ENCODE measurements around the gene PLCG2.
A peak's percentile ranks its signal among the peaks of the same experiment; 100 is the strongest.
"Not testable (repeated sequence)": the region's sequence is repeated elsewhere in the genome, so short reads cannot be mapped to it uniquely, and the experiment has no call there.

PLCG2 gene

DNA sequence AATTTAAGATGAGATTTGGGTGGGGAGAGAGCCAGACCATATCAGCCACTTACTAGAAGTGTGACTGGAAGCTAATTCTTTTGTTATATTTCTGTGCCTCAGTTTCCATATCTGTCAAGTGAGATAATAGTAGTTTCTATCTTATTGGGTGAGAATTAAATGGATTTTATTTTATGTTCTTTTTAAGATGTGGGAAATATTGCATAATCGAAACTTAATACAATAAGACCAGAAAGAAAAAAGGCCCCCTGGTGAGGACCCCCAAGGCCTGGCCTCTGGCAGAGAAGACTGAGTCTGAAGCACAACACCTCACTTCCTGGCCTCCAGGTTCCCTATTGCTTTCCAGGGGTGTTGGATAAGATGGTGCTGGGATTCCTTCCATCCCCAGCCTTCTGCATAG lies 13.7 kb downstream of the PLCG2 start:
- H3K27ac Mint-ChIP-seq = no peak overlapping the region

GRCh38 chr16:81795193-81795592 lies 16.1 kb downstream of the PLCG2 start:
- Mint-ChIP-seq H3K36me3 (ENCODE audit: low read depth) (peaks cover 3% of the 10 kb centered on the region), H3K27ac (no peak overlapping the region), H3K4me1 (ENCODE audit: low read depth) (peaks cover 31% of the 10 kb centered on the region), H3K4me3 (no peak overlapping the region), H3K9me3 (no peaks in the 10 kb centered on the region), H3K27me3 (ENCODE audit: low read depth) (no peaks in the 10 kb centered on the region)

More for the DNA sequence above, 13.7 kb downstream of the PLCG2 start:
- peaks cover 19% of the 10 kb centered on the region for H3K4me1 Mint-ChIP-seq (ENCODE audit: low read depth)
- peaks cover 3% of the 10 kb centered on the region for H3K36me3 Mint-ChIP-seq (ENCODE audit: low read depth)
- no peaks in the 10 kb centered on the region for H3K9me3 Mint-ChIP-seq
- no peak overlapping the region for H3K4me3 Mint-ChIP-seq
- H3K27me3 Mint-ChIP-seq (ENCODE audit: low read depth) = no peaks in the 10 kb centered on the region

DNA sequence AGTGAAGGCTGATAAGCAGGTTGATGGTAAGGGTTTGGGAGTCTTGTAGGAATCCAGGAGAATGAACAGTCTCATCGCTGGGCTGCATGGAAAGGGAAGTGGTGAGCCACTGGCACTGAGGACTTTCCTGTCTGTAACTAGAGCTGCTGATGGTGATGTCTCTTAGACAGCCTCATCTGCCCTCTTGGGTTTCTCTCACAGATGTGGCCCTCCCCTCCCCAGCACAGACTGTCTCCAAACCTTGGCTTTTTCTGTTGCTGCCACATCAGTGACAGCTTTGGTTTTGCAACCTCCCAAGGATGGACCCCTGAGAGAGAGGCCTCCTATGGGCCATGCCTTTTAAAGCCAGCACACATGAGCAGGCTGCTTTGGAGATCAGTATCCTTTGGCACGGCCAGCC lies 16.9 kb downstream of the PLCG2 start:
- Mint-ChIP-seq H3K36me3 (ENCODE audit: low read depth) (peaks cover 3% of the 10 kb centered on the region), H3K9me3 (no peaks in the 10 kb centered on the region), H3K4me1 (ENCODE audit: low read depth) (peaks cover 31% of the 10 kb centered on the region), H3K27me3 (ENCODE audit: low read depth) (no peaks in the 10 kb centered on the region), H3K27ac (no peak overlapping the region), H3K4me3 (no peak overlapping the region)

- Mint-ChIP-seq H3K27me3 (ENCODE audit: low read depth) (no peaks in the 10 kb centered on the region), H3K9me3 (no peaks in the 10 kb centered on the region), H3K4me3 (no peak overlapping the region), H3K27ac (peak overlapping the region; percentile 35), H3K4me1 (ENCODE audit: low read depth) (peaks cover 31% of the 10 kb centered on the region), H3K36me3 (ENCODE audit: low read depth) (peaks cover 3% of the 10 kb centered on the region)
Observed at GRCh38 chr16:81796583-81797346, 17.7 kb downstream of the PLCG2 start.

GRCh38 chr16:81797443-81797842 lies 18.4 kb downstream of the PLCG2 start:
- Mint-ChIP-seq H3K4me3 (no peak overlapping the region), H3K9me3 (no peaks in the 10 kb centered on the region), H3K4me1 (ENCODE audit: low read depth) (peaks cover 30% of the 10 kb centered on the region), H3K36me3 (ENCODE audit: low read depth) (peaks cover 3% of the 10 kb centered on the region), H3K27ac (peak overlapping the region; percentile 21), H3K27me3 (ENCODE audit: low read depth) (no peaks in the 10 kb centered on the region)

DNA sequence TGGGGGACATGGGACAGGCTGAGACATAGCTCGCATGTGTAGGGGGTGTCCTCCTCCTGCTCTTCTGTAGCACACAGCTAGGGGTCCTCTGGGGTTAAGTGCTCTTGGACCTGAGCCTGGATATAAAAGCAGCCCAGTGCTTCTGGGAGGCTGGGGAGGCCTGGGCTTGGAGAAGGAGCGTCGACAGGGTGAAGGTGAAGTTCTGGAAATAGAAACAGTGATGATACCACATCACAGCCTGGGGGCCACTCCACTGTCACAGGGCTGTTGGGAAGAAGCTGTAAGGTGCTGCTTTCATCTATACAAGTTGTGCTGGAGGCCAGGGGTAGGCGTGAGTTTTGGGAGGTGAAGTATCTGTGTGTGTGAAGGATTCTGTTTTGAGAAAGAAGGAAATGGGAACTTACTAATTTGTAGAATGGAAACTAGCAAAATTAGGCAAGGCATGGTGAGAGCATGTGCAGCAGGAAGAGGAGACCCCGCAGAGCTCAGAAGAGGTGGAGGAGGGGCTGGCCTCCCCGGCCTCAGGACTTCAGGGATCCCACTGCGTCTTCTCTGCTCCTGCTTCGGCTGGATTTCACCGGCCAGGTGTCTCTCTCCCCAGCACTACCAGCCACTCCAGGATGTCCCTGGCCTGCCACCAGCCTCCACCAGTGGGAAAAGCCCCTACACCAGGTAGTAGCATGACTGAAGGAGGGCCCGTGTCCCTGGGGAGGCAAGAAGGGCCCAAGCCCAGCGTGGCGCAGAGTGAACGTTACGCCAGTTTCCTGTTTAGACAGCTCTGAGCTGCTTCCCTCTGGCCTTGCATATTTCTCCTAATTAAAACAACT lies 19.4 kb downstream of the PLCG2 start:
- Mint-ChIP-seq H3K27me3 (ENCODE audit: low read depth) (no peaks in the 10 kb centered on the region), H3K36me3 (ENCODE audit: low read depth) (peaks cover 3% of the 10 kb centered on the region), H3K27ac (peak overlapping the region; percentile 83), H3K9me3 (no peaks in the 10 kb centered on the region), H3K4me1 (ENCODE audit: low read depth) (peaks cover 28% of the 10 kb centered on the region), H3K4me3 (peak overlapping the region; percentile 69)

DNA sequence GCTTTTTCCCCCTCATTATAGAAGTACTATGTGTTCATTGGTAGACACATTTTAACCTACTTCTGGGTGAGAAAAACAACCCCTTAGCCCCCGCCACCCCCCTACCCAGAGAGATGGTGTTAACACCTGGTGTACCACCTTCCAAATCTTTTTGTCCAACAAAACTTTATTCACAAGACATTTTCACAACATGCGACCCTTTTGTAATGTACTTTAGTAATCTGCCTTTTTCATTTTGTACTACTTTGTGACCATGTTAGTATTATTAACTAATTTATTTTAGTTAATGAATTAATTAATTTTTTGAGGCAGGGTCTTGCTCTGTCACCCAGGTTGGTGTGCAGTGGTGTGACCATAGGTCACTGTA lies 20.0 kb downstream of the PLCG2 start:
- Mint-ChIP-seq H3K9me3 (no peaks in the 10 kb centered on the region), H3K4me1 (ENCODE audit: low read depth) (peaks cover 28% of the 10 kb centered on the region), H3K27ac (peak overlapping the region; percentile 83), H3K36me3 (ENCODE audit: low read depth) (peaks cover 1% of the 10 kb centered on the region), H3K27me3 (ENCODE audit: low read depth) (no peaks in the 10 kb centered on the region), H3K4me3 (peak overlapping the region; percentile 28)

- H3K36me3 Mint-ChIP-seq (ENCODE audit: low read depth); H3K27me3 Mint-ChIP-seq (ENCODE audit: low read depth); H3K9me3 Mint-ChIP-seq; H3K27ac Mint-ChIP-seq; H3K4me3 Mint-ChIP-seq: not testable (repeated sequence)
- H3K4me1 Mint-ChIP-seq (ENCODE audit: low read depth) = peaks cover 22% of the 10 kb centered on the region
Observed at GRCh38 chr16:81801724-81802123, 22.6 kb downstream of the PLCG2 start.

GRCh38 chr16:81803332-81803731 lies 24.2 kb downstream of the PLCG2 start:
- no peak overlapping the region for H3K27ac Mint-ChIP-seq
- H3K4me1 Mint-ChIP-seq (ENCODE audit: low read depth) = peaks cover 16% of the 10 kb centered on the region
- H3K9me3 Mint-ChIP-seq = no peaks in the 10 kb centered on the region
- peaks cover 1% of the 10 kb centered on the region for H3K36me3 Mint-ChIP-seq (ENCODE audit: low read depth)
- no peaks in the 10 kb centered on the region for H3K27me3 Mint-ChIP-seq (ENCODE audit: low read depth)
- H3K4me3 Mint-ChIP-seq = no peak overlapping the region

DNA sequence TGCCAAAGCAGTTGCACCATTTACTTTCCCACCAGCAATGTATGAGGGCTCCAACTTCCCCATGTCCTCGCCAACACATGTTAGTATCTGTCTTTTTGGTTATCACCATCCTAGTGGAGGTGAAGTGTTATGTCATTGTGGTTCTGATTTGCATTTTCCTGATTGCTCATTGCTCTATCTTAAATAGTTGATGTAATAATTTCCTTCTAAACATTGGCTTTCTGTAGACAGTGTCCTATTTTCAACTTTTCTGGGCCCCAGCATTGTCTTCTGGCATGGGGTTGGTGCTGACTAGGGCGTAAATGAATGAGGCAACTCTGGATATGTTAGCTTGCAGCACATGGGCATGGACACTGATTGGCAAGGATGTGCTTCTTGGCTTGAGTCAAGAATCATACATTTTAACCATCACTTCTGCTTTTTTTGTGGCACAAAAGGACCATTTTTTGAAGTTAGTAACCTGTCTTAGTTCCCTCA lies 25.1 kb downstream of the PLCG2 start:
- Mint-ChIP-seq H3K9me3 (no peaks in the 10 kb centered on the region), H3K27me3 (ENCODE audit: low read depth) (no peaks in the 10 kb centered on the region), H3K36me3 (ENCODE audit: low read depth) (no peaks in the 10 kb centered on the region), H3K4me3 (no peak overlapping the region), H3K27ac (no peak overlapping the region), H3K4me1 (ENCODE audit: low read depth) (peaks cover 12% of the 10 kb centered on the region)

GRCh38 chr16:81806696-81807095 lies 27.6 kb downstream of the PLCG2 start:
- Mint-ChIP-seq H3K4me3 (no peak overlapping the region), H3K9me3 (no peaks in the 10 kb centered on the region), H3K27ac (no peak overlapping the region), H3K4me1 (ENCODE audit: low read depth) (peaks cover 29% of the 10 kb centered on the region), H3K36me3 (ENCODE audit: low read depth) (no peaks in the 10 kb centered on the region), H3K27me3 (ENCODE audit: low read depth) (no peaks in the 10 kb centered on the region)

- Mint-ChIP-seq H3K27me3 (ENCODE audit: low read depth) (no peaks in the 10 kb centered on the region), H3K9me3 (peaks cover 5% of the 10 kb centered on the region), H3K4me1 (ENCODE audit: low read depth) (peaks cover 29% of the 10 kb centered on the region), H3K4me3 (no peak overlapping the region), H3K36me3 (ENCODE audit: low read depth) (no peaks in the 10 kb centered on the region), H3K27ac (no peak overlapping the region)
Observed at GRCh38 chr16:81807767-81808358, 28.8 kb downstream of the PLCG2 start.

DNA sequence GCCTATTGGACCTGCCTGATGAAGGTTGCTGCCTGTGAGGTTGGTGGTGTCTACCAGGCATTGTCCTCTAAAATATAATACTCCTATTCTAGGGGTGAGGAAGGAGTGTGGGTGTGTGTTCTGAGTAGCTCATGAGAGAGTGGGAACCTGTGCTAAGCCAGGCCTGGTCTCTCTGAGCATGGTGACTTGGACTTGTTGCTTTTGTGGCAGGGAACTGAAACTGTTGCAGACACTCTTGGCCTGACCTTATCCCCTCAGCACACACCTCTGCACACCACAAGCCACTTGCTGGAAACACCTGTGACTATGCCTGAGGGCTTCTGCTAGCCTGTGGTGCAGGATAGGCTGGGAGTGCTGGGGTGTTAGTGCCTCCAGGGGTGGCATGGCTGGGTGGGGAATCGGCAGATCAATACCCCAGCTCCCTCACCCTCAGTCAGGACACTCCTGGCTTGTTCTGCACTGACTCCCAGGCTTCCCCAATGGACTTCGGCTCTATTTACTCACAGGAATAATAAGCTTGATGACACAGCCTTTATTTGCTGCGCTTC lies 29.9 kb downstream of the PLCG2 start:
- Mint-ChIP-seq H3K4me3 (no peak overlapping the region), H3K27me3 (ENCODE audit: low read depth) (no peaks in the 10 kb centered on the region), H3K9me3 (peaks cover 5% of the 10 kb centered on the region), H3K4me1 (ENCODE audit: low read depth) (peaks cover 29% of the 10 kb centered on the region), H3K27ac (peak overlapping the region; percentile 50), H3K36me3 (ENCODE audit: low read depth) (no peaks in the 10 kb centered on the region)

DNA sequence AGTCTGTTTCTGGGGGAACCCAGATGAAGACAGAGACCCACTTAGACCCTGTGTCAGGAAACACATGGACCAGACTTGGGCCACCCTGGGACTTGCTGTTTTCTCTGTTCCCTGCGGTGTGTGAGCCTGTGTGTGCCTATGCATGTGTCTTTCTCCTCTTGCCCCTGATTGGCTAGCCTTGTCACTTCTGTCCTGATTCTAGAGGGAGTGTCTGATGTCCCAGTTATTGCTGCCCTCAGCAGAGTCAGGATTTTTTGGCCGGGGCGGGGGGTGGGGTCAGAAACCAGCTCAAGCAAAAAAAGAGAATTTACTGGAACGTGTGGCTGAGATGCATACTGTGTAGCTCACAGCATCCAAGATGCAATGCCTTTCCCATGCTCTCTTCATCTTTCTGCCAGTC lies 30.5 kb downstream of the PLCG2 start:
- H3K27me3 Mint-ChIP-seq (ENCODE audit: low read depth) = no peaks in the 10 kb centered on the region
- H3K27ac Mint-ChIP-seq = no peak overlapping the region
- peaks cover 29% of the 10 kb centered on the region for H3K4me1 Mint-ChIP-seq (ENCODE audit: low read depth)
- peaks cover 5% of the 10 kb centered on the region for H3K9me3 Mint-ChIP-seq
- no peak overlapping the region for H3K4me3 Mint-ChIP-seq
- H3K36me3 Mint-ChIP-seq (ENCODE audit: low read depth) = no peaks in the 10 kb centered on the region
